HG02610 (cell line): ENCODE data around the gene XK.
A peak's percentile ranks its signal among the peaks of the same experiment; 100 is the strongest.

Source experiments
- ATAC-seq: cut with Tn5 transposase; IDR thresholded peaks from one replicate; pipeline ENCODE4 v1.9.1; 2021; ENCODE audit warnings: mild to moderate bottlenecking, moderate library complexity; ENCODE audit not compliant: unreplicated experiment

XK gene

GRCh38 chrX:37679230-37679629 is 6.4 kb upstream of the XK start:
- ATAC-seq = no peak

- ATAC-seq = no peak
These were observed 5.7 kb upstream of the XK start for GRCh38 chrX:37679888-37680287.

GRCh38 chrX:37684426-37684825 is 1.2 kb upstream of the XK start:
- no peak for ATAC-seq

GRCh38 chrX:37684973-37685372 is 618 bp upstream of the XK start:
- no peak for ATAC-seq

- ATAC-seq = no peak
These were observed 891 bp downstream of the XK start for GRCh38 chrX:37686369-37686995.

- ATAC-seq = no peak
These were observed 1.4 kb downstream of the XK start for GRCh38 chrX:37686996-37687395.

GRCh38 chrX:37690119-37690518 is 4.5 kb downstream of the XK start:
- ATAC-seq = no peak

GRCh38 chrX:37692918-37693317 is 7.3 kb downstream of the XK start:
- ATAC-seq = no peak

- ATAC-seq = no peak
These were observed 11.7 kb downstream of the XK start for GRCh38 chrX:37697169-37697760.

- no peak for ATAC-seq
These were observed 16.0 kb downstream of the XK start for GRCh38 chrX:37701588-37701987.

- no peak for ATAC-seq
These were observed 26.4 kb downstream of the XK start for GRCh38 chrX:37711991-37712390.

- peak; percentile 54 for ATAC-seq
These were observed 26.9 kb downstream of the XK start for GRCh38 chrX:37712458-37712857.

- ATAC-seq = no peak
These were observed 28.9 kb downstream of the XK start for GRCh38 chrX:37714479-37714878.

GRCh38 chrX:37716602-37717001 is 31.0 kb downstream of the XK start:
- no peak for ATAC-seq

- no peak for ATAC-seq
These were observed 32.1 kb downstream of the XK start for GRCh38 chrX:37717708-37718107.

GRCh38 chrX:37722595-37722994 is 37.0 kb downstream of the XK start:
- ATAC-seq = no peak

GRCh38 chrX:37726346-37726745 is 40.8 kb downstream of the XK start:
- no peak for ATAC-seq

- no peak for ATAC-seq
These were observed 59.8 kb downstream of the XK start for GRCh38 chrX:37745354-37745753.

GRCh38 chrX:37745835-37746217 is 60.2 kb downstream of the XK start:
- peak; percentile 39 for ATAC-seq

GRCh38 chrX:37746218-37746941 is 60.8 kb downstream of the XK start:
- peak; percentile 91 for ATAC-seq

GRCh38 chrX:37746951-37747350 is 61.4 kb downstream of the XK start:
- no peak for ATAC-seq

GRCh38 chrX:37752281-37752680 is 66.7 kb downstream of the XK start:
- ATAC-seq = no peak
